GM04504 (cell line): Measurements from ENCODE around the gene ZNF526.

ENCODE experiments used
- DNase-seq: peaks from one replicate; pipeline ENCODE4 v3.0.0-alpha.2; 2012; ENCODE audit warnings: low read depth

Gene ZNF526

GRCh38 chr19:42219812-42220750, at the start of gene ZNF526:
TSS of gene ZNF526 (plus strand) at chr19:42220312. CDS start at chr19:42224404, 4,092 bp downstream.
- DNase-seq: peak; percentile 94

GRCh38 chr19:42170715-42171114, 49.4 kb upstream of the ZNF526 start:
- DNase-seq: no peak

- DNase-seq: no peak
These were observed 47.9 kb upstream of the ZNF526 start for GRCh38 chr19:42172261-42172660.

- no peak for DNase-seq
These were observed 46.4 kb upstream of the ZNF526 start for GRCh38 chr19:42173695-42174094.

- no peak for DNase-seq
These were observed 45.9 kb upstream of the ZNF526 start for GRCh38 chr19:42174188-42174587.

GRCh38 chr19:42174958-42175734, 45.0 kb upstream of the ZNF526 start:
- no peak for DNase-seq

GRCh38 chr19:42175952-42176648, 44.0 kb upstream of the ZNF526 start:
- peak; percentile 3 for DNase-seq

GRCh38 chr19:42176649-42176989, 43.5 kb upstream of the ZNF526 start:
- DNase-seq: no peak

- DNase-seq: peak; percentile 30
These were observed 43.0 kb upstream of the ZNF526 start for GRCh38 chr19:42176990-42177685.

- DNase-seq: no peak
These were observed 42.5 kb upstream of the ZNF526 start for GRCh38 chr19:42177686-42178019.

- DNase-seq: no peak
These were observed 41.1 kb upstream of the ZNF526 start for GRCh38 chr19:42178791-42179674.

- DNase-seq: peak; percentile 67
These were observed 35.7 kb upstream of the ZNF526 start for GRCh38 chr19:42184401-42184861.

GRCh38 chr19:42185277-42185676, 34.8 kb upstream of the ZNF526 start:
- DNase-seq: no peak

GRCh38 chr19:42188665-42189064, 31.4 kb upstream of the ZNF526 start:
- no peak for DNase-seq

- no peak for DNase-seq
These were observed 31.0 kb upstream of the ZNF526 start for GRCh38 chr19:42189133-42189532.

GRCh38 chr19:42191330-42191729, 28.8 kb upstream of the ZNF526 start:
- DNase-seq: no peak

GRCh38 chr19:42191855-42192254, 28.3 kb upstream of the ZNF526 start:
- no peak for DNase-seq

- DNase-seq: no peak
These were observed 26.8 kb upstream of the ZNF526 start for GRCh38 chr19:42193294-42193693.

- DNase-seq: no peak
These were observed 26.4 kb upstream of the ZNF526 start for GRCh38 chr19:42193706-42194105.

GRCh38 chr19:42196011-42197001, 23.8 kb upstream of the ZNF526 start:
- DNase-seq: no peak
